Amniotic stem cell (primary cell): ENCODE data around the gene PHF3.
A peak's percentile ranks its signal among the peaks of the same experiment; 100 is the strongest.
"Not testable (repeated sequence)": the region's sequence is repeated elsewhere in the genome, so short reads cannot be mapped to it uniquely, and the experiment has no call there.

Experiments used
- DNase-seq: peaks from one replicate; lab custom pipeline; 2025; lab: John Stamatoyannopoulos, UW

PHF3 gene

DNA sequence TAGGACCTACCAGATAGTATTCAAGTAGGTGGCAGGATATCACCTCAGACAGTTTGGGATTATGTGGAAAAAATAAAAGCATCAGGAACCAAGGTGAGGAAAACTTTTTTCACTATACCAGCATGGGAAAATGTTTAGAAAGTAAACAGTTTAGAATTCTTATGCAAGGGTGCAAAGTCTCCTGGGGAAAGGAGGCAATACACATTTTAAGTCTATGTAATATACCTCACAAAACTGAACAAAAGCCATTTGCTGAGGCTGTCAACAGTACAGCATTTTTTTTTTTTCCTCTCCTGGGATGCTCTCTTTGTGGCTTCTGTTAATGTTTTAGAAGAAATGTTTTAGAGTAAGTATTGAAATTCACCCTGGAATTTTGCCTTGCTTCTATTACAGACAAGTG, 73.5 kb downstream of the PHF3 start:
- DNase-seq = no peak

DNA sequence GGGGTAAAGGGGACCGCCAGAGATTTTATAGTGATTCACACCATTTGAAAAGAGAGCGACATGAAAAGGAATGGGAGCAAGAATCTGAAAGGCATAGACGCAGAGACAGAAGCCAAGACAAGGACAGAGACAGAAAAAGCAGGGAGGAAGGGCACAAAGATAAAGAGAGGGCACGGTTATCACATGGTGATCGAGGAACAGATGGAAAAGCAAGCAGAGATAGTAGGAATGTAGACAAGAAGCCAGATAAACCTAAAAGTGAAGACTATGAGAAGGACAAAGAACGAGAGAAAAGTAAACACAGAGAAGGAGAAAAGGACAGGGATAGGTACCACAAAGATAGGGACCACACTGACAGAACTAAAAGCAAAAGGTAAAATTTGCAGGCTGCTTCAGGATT, 77.7 kb downstream of the PHF3 start:
- DNase-seq = no peak

DNA sequence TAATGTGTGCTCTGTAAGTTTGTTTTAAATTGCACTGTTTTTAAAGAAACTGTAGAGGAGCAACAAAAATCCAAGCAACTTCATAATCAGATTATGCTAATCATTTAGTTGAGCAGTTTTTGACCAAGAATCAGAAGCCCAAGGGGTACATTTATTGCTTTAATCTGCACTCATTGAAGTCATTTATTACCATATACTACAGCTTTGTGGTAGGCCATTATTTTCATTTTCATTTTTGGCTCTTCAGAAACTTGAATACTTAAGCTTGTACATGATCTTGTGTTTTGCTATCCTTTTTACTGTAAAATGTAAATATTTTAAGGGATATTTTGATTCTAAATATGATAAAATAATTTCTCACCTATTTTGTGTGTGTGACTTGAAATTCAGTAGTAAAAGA, 78.5 kb downstream of the PHF3 start:
- no peak for DNase-seq

DNA sequence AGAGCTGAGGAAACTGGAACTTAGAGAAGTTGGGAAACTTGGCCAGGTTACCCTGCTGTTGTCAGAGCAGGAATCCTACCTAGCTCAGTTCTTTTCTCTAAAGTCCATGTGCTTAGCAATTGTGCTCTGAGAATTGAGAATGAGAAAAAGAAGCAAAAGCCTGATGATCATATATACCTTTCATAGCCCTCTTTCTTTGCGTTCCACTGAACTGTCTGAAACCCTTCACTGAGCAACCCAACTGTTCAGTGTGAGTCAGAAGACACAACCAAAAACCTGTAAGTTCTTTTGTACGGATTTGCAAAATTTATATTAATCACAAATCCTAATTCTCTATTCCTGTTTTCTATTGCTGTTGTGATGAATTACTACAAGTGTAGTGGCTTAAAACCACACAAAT, 80.6 kb downstream of the PHF3 start:
- no peak for DNase-seq

DNA sequence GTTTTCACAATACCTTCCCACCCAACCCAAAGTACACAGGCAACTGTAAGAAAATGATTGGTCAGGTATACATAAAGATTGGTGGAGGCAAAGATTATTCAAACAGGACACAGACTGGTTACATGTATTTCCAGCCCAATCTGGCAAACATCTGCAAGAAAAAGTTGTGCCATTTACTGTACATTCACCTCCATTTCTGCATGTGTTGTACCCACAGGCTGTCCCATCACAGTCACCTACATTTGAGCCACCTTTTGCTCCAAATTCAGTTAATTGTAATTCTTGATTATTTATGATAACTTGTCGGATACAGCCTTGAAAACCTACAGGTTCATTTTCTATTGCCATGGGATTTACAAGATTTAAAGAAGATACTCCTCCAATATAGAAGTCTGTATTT, 85.6 kb downstream of the PHF3 start:
- DNase-seq = no peak

DNA sequence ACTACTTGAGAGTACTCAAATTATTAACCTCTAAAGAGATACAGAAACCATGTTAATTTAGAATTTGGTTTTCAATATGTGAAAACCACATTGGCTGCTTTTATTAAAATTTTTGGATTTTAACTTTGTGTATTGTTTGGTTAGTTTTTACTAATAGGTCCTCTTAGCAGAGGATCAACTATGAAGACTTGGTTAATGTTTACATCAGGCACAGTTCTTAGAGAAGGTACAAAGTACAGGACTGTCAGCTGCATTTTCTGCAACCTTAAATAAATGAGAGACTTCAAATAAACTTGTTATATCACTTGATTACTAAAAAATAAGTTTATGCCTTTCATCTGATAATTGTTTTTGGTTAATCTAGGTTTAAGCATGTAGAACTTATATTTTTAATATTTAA, 89.1 kb downstream of the PHF3 start:
- no peak for DNase-seq

DNA sequence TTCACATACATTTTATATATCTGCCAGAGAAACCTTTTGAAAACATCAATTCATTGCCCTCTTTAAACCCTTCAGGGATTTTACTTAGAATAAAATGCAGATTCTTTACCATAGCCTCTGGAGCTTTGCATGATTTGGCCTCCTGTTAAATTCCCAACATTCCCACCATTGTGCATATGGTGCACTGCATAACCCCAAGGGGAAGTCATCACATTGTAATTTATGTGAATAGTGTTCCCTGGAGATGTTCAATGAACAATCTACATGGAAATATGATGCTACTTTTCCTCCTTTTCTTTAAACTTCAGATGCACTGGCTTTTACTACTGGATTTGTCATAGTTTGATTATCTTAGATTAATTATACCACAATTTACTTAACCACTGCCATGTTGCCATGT, 94.7 kb downstream of the PHF3 start:
- DNase-seq = no peak

DNA sequence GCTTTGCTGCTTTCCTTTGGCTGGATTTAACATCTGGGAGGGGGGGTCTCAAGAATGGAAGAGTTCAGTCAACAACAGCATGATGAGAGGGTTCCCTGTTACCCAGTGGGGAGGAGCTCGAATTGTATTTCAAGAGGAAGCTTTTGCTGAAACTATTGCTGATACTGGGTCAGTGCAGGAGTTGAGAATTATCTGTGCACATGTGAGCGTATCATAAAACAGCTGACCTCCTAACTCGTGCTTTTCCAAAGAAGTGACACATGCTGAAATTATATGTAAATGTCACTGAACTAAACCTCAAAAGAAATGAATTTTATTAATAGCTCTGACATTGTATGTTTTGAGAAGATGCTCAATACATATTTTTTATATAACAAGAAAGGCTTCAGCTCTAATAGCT, 96.3 kb downstream of the PHF3 start:
- no peak for DNase-seq

DNA sequence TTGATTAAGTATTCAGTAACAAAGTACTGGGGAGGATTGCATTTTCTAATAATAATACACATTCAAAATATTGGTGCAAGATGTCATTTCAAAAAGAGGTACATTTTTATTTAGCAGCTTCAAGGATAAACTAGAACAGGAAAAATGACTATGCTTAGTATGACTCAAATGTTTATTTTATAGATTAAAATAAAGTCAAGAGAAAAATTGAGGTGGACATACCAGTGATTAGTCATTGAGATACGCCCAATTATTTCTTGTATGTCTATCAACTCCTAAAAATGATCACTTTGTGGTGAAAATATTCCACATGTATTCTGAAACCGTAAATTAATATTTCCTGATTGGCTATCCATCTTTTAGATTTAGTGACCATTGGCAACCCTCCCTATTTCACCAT, 96.7 kb downstream of the PHF3 start:
- no peak for DNase-seq

DNA sequence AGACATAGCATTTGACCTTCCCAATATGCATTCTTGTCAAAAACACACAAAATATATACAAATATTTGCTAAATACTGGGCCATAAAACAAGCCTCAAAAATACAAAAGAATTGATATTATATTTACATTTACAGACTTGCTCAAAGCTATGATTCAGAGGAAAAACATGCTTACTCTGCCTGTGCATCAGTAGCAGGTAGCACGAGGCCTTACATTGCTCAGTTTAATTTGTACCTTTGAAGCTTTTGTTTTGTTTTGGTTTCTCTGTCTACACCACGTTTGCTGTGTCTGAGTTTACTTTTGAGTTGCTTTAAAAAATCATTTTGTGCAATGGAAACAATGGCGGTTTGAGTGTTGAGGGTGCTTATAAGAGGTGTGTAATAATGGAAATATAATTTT, 99.3 kb downstream of the PHF3 start:
- no peak for DNase-seq

DNA sequence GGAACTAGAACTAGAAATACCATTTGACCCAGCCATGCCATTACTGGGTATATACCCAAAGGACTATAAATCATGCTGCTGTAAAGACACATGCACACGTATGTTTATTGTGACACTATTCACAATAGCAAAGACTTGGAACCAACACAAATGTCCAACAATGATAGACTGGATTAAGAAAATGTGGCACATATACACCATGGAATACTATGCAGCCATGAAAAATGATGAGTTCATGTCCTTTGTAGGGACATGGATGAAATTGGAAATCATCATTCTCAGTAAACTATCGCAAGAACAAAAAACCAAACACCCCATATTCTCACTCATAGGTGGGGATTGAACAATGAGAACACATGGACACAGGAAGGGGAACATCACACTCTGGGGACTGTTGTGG, 102.6 kb downstream of the PHF3 start:
- not testable (repeated sequence) for DNase-seq

DNA sequence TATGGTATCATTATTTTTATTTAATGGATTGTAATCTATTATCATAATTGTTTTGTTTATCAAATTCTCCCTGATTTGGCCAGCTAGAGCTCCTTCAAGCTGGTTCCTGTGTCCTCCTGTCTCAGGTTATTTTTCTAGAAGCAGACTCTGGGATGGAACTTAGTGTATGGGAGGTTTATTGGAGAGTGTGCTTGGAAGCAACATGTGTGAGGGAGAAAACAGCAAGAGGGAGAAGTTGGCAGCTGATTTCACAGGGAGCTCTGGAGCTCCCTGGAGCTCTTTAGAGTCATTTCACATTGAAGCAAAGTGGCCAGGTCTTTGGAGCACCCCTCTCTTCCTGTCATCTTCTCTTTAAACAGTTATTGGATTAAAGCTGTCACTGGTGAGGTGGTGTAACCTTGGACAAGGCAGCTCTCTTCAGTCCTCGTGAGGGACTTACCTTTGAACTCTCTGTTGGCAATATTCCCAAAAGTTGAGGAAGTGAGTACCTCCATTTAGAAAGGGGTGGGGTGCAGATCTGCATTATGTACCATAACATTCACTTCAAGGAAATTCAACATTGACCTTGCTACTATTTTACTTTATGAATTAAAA, 103.6 kb downstream of the PHF3 start:
- no peak for DNase-seq

DNA sequence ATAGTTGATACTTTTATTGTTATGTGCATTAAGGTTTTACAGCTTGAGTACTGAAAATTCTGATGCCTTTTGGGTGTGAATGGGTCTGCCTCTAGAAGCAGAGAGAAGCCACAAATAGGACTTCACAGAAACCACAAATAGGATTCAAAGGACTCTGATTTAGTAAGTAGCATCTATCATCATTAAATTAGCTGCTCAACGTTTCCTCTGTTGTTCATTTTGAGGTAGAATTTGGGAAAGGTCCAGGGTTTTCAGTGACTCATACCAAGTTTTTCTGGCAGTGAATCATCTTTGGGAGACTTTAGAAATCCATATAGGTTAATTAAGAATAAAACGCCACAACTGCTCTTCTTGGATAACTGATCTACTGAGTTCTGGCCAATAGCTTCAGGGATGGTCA, 105.1 kb downstream of the PHF3 start:
- no peak for DNase-seq

DNA sequence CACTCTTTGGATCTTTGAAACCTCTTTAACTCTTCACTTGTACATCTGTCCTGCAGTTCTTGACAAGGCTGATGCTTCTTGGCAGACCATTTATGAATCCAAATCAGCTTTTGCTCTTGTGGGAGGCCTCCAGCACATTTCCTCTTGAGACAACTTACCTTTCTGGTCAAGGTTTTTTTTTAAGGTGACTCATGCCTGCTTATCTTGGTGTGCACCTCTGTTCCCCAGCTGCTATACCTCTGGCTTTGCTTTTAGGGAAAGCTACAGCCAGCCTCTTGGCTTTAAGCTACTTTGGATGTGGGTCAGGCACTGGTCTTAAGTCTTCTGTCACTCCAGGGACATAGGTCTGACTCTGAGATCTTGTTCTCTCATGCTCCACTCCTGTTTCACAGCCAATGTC, 106.5 kb downstream of the PHF3 start:
- no peak for DNase-seq

DNA sequence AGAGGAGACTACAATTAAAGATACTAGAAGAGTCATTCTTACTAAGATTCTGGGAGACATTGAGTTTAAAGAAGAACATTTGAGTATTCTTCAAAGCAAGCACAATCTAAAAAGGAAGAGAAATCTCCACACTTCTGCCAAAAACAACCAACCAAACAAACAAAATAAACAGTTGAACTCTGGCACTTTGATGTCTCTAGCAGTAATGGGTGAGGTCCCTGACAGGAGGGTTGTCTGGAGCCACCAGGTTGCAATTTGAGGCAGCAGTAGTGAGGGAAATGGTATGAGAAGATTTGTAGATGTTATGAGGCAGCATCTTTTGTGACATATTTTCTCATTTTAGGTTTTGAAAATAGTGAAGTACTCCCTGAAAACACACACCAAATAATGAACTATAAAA, 108.1 kb downstream of the PHF3 start:
- no peak for DNase-seq

DNA sequence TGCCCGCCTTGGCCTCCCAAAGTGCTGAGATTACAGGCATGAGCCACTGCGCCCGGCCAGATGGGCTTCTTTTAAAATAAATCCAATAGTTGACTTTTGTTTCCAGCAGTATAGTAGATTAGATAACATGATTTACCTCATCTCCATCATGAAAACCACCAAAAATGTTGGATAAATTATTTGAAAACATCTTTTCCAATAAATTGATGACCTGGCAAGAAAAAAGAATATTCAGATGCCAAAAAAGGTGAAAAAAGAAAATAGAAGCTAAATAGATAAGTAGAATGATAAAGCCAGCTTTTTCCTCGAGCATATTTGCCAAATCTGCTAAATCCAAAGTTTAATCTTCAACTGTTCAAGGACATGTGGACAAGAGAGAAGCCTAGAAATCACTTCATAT, 109.2 kb downstream of the PHF3 start:
- no peak for DNase-seq

DNA sequence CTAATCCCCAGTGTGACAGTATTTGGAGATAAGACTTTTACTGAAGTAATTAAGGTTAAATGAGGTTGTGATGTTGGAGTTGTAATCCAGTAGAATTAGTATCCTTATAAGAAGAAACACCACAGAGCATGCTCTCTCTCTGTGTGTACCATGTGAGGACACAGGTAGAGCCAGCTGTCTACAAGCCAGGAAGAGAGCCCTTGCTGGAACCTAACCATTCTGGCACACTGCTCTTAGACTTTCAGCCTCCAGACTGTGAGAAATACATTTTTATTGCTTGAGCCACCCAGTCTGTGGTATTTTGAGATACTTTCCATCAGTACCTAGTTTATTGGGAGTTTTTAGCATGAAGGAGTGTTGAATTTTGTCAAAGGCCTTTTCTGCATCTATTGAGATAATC, 110.2 kb downstream of the PHF3 start:
- DNase-seq = no peak

DNA sequence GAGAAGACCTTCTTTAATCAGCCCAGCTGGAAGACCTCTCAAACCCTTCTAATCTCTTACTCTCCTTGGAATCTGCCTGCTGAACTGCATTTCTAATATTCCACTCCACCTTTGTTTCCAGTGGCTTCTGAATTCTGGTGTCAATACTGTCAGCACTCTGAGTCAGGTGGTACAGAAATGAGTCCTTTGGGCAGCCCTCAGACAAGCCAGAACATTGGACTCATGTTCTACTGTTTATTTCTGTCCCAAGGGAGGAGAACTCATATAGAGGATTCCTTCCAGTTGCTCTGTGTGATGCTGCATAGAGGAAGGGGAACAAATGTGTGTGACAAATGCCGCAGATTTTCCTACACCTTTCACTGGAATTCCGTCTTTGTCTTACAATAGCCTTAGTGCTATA, 114.8 kb downstream of the PHF3 start:
- no peak for DNase-seq

DNA sequence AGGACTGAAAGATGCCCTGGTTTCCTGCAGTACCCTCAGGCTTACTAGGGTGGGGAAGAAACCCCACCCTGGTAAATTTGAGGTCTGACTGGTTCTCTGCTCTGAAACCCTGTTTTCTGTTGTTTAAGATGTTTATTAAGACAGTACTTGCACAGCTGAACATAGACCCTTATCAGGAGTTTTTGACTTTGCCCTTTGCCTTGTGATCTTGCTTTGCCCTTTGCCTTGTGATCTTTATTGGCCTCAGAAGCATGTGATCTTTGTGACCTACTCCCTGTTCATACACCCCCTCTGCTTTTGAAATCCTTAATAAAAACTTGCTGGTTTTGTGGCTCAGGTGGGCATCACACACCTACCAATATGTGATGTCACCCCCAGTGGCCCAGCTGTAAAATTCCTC, 121.7 kb downstream of the PHF3 start:
- DNase-seq = not testable (repeated sequence)

DNA sequence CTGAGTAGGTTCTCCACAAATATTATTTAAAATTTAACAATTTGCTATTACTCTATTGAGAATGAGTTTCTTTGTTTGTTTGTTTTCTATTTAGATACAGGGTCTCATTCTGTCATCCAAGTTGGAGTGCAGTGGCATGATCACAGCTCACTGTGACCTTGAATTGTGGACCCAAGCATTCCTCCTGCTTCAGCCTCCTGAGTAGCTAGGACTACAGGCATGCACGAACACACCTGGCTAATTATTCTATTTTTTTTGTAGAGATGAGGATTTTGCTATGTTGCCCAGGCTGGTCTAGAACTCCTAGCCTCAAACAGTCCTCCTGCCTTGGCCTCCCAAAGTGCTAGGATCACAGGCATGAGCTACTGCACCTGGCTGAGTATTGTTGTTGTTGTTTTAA, 122.2 kb downstream of the PHF3 start:
- no peak for DNase-seq

DNA sequence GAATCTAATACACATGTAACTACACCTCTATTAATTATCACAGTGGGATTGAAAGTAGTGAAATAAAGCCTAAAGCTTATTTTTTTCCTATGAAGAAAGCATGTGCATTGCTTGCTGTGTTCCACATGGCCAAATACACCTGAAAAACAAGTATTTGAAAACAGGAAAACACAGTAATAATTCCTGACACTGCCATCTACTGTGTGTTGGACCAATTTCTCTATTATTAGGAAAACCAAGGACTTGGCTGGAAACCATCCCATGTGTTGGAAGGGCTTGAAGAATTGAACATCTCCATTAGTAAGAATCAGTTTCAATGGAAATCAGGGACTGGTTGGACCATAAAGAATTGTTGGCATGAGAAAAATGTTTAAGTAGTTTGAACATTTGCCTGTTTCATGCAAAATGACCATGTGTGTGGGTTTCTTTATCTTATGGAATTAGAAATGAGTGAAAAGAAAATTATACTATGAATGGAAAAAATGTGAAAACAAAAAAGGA, 124.1 kb downstream of the PHF3 start:
- no peak for DNase-seq

DNA sequence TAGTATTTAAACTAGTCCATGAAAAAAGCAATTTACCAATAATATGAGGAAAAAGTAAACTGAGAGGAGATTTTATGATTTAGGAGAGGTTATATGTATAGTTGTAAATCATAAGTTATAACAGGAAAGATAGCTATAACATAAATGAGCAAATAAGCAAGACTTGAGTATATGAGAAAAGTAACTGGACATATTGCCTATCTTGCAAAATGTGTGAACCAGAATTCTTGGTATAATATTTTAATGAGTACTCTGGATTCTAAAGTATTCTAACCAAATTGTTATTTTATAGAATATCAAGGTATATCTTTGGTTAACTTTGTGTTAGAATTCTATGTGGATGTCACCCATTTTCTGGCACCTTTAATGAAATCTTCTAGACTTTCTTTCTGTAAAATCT, 124.6 kb downstream of the PHF3 start:
- no peak for DNase-seq

DNA sequence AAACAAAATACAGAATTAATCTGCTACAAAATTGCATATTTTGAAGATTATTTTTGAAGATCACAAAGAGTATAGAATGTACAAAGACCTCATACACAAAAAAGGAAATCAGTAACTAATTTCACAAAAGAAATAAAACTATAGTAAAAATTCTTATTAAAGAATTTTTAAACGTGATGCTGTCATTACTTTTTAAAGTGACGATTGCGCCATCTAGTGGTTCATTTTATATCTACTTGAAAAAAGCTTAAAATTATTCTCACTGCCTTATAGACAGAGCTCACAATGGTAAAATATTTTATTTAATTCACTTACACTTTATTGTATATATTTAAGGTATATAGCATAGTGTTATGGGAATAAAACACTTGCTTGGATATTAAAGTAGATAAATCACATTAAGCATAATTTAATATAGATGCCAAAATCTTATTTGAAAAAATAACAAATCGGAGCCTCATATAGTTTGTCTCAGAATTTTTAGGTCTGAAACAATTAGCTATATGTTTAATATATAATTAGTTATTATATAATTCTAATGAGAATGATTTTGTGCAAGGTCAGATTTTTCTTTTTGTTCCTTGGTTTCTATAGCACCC, 128.8 kb downstream of the PHF3 start:
- DNase-seq = peak; percentile 1
